HepG2 (cell line): ENCODE results near the gene MPIG6B. TPM values are rescaled to one million over a fixed set of nuclear protein-coding genes. Genes with fewer than 3 reads are reported as not detected.

Experiments
- BHLHE40 ChIP-seq: IDR thresholded peaks from 2 replicates; pipeline ENCODE4 v1.6.1; 2011; ENCODE audit warnings: low read length, improper control_type of control experiment
- E2F5 ChIP-seq: sonication (generic); formaldehyde crosslinking; conservative IDR thresholded peaks from 2 replicates; pipeline ENCODE4 v1.4.0; 2020; ENCODE audit warnings: missing genetic modification reagents
- ISX ChIP-seq: sonication (generic); formaldehyde crosslinking; conservative IDR thresholded peaks from 2 replicates; pipeline ENCODE4 v1.5.0; 2020; ENCODE audit warnings: missing genetic modification reagents
- MAFK ChIP-seq, 2 experiments: IDR thresholded peaks in 1 of 2; conservative IDR thresholded peaks in 1 of 2; 2 replicates each; pipeline ENCODE4 v1.6.1; 2011; ENCODE audit warnings: improper control_type of control experiment in 2 of 2, low read length in 2 of 2
- POGZ ChIP-seq: sonication (generic); formaldehyde crosslinking; IDR thresholded peaks from 2 replicates; pipeline ENCODE4 v1.4.0; 2020; ENCODE audit warnings: mild to moderate bottlenecking, missing genetic modification reagents
- SATB2 ChIP-seq: sonication (generic); formaldehyde crosslinking; IDR thresholded peaks from 2 replicates; pipeline ENCODE4 v1.5.0; 2020; ENCODE audit warnings: missing genetic modification reagents
- SKI ChIP-seq: fragments of 450-650 bp; IDR thresholded peaks from one replicate; pipeline ENCODE4 v1.6.1; 2018; ENCODE audit warnings: mild to moderate bottlenecking; ENCODE audit not compliant: partially characterized antibody
- SMARCC2 ChIP-seq: fragments of 450-650 bp; IDR thresholded peaks from 2 replicates; pipeline ENCODE4 v1.6.1; 2017; ENCODE audit warnings: antibody characterized with exemption, mild to moderate bottlenecking
- SNAPC4 ChIP-seq: sonication (generic); formaldehyde crosslinking; IDR thresholded peaks from 2 replicates; pipeline ENCODE4 v1.4.0; 2020; ENCODE audit warnings: mild to moderate bottlenecking, missing genetic modification reagents
- SOX13 ChIP-seq, 3 experiments: fragments of 450-650 bp in 1 of 3; sonication (generic) in 1 of 3; formaldehyde crosslinking in 1 of 3; IDR thresholded peaks in 2 of 3; conservative IDR thresholded peaks in 1 of 3; 2 replicates each; pipeline versions ENCODE4 v1.5.0 to v1.6.1; 2016 to 2020; ENCODE audit warnings: antibody characterized with exemption in 1 of 3, mild to moderate bottlenecking in 1 of 3, missing compliant biosample characterization in 1 of 3, missing genetic modification reagents in 1 of 3, moderate library complexity in 1 of 3
- TFAP4 ChIP-seq: sonication (generic); IDR thresholded peaks from 2 replicates; pipeline ENCODE4 v1.6.1; 2016; ENCODE audit warnings: low read depth, borderline replicate concordance
- ZNF275 ChIP-seq: sonication (generic); formaldehyde crosslinking; IDR thresholded peaks from 2 replicates; pipeline ENCODE4 v1.8.0; 2022; ENCODE audit warnings: missing genetic modification reagents, mild to moderate bottlenecking, inconsistent platforms, borderline replicate concordance
- ZNF512 ChIP-seq: sonication (generic); formaldehyde crosslinking; IDR thresholded peaks from 2 replicates; pipeline ENCODE4 v1.4.0; 2020; ENCODE audit warnings: mild to moderate bottlenecking, missing genetic modification reagents
- ZNF530 ChIP-seq: sonication (generic); formaldehyde crosslinking; IDR thresholded peaks from 2 replicates; pipeline ENCODE4 v1.5.0; 2020; ENCODE audit warnings: low read depth, mild to moderate bottlenecking, missing genetic modification reagents
- ZNF597 ChIP-seq: sonication (generic); formaldehyde crosslinking; IDR thresholded peaks from 2 replicates; pipeline ENCODE4 v1.5.0; 2020; ENCODE audit warnings: missing genetic modification reagents
- ZNF777 ChIP-seq: sonication (generic); formaldehyde crosslinking; IDR thresholded peaks from 2 replicates; pipeline ENCODE4 v1.4.0; 2020; ENCODE audit warnings: missing genetic modification reagents
- polyA plus RNA-seq, 8 experiments: library from polyadenylated mRNA; depleted of rRNA in 3 of 8; stranded (reverse) in 7 of 8; unstranded in 1 of 8; fragments of >200 nt; fragmentation: Illumina TruSeq in 4 of 8; extraction: Trizol in 4 of 8; gene quantifications; 2 replicates each; pipeline versions ENCODE4 v1.2.1 to v1.2.3, GENCODE V29; 2011 to 2016; ENCODE audit warnings: low read depth in 4 of 8, missing spikeins in 1 of 8, mixed read lengths in 1 of 8; ENCODE audit not compliant: insufficient read depth in 1 of 8
- total RNA-seq, 5 experiments: library from RNA; depleted of rRNA; stranded (reverse); fragments of >200 nt; fragmentation: Illumina TruSeq; extraction: Trizol; gene quantifications; 2 replicates each; pipeline ENCODE4 v1.2.3, GENCODE V29; 2016; ENCODE audit warnings: low read depth in 1 of 5

The MPIG6B gene
- total and polyA plus RNA-seq, 2 of the 13 experiments (the other 11 are each of a cell fraction or from before 2014, with no cell fraction given): not detected

GRCh38 chr6:31765910-31766794 is 43.0 kb downstream of the MPIG6B start (continued):
- TF ChIP-seq SNAPC4 (CRISPR knock-in tag): no peak
- no peak for TF ChIP-seq SOX13 (IDR thresholded peaks at IDR 0.05)
- TF ChIP-seq SOX13 (CRISPR knock-in tag; conservative IDR thresholded peaks at IDR 0.05 in 1 of 2, IDR thresholded peaks at IDR 0.05 in 1 of 2): peak in 1 of 2 experiments; percentile 25; a peak in 1 of 4 replicates
- 0 out of 2 replicates have a peak, but pooled peaks have one; percentile 53 for TF ChIP-seq POGZ (CRISPR knock-in tag)
- TF ChIP-seq SATB2: no peak
- TF ChIP-seq SMARCC2: no peak
- no peak for TF ChIP-seq BHLHE40
- no peak for TF ChIP-seq MAFK (conservative IDR thresholded peaks at IDR 0.05 in 1 of 2, IDR thresholded peaks at IDR 0.05 in 1 of 2; ENCODE audit: low read length in 2 of 2)
- TF ChIP-seq ZNF275 (CRISPR knock-in tag): peak; percentile 47; the same call in 1 of the 2 replicates
- no peak for TF ChIP-seq ZNF512 (CRISPR knock-in tag)
- no peak for TF ChIP-seq ZNF777 (CRISPR knock-in tag)
- no peak for TF ChIP-seq ZNF530 (CRISPR knock-in tag)
- 0 out of 2 replicates have a peak, but pooled peaks have one; percentile 45 for TF ChIP-seq TFAP4
- TF ChIP-seq SKI: no peak
- TF ChIP-seq ISX (CRISPR knock-in tag): no peak
- TF ChIP-seq E2F5 (CRISPR knock-in tag): no peak
- TF ChIP-seq ZNF597 (CRISPR knock-in tag): no peak
